Suppressor macrophage (primary cell): ENCODE results near the gene CRTAP.
"Not testable (repeated sequence)": the region's sequence is repeated elsewhere in the genome, so short reads cannot be mapped to it uniquely, and the experiment has no call there.

Experiments used
- DNase-seq, 4 experiments: peaks; one replicate each; pipeline ENCODE4 v3.0.0-alpha.2; 2020 to 2022
- total RNA-seq, 17 experiments: gene quantifications; one replicate each; lab custom pipeline; 2026; ENCODE audit warnings: mixed read lengths in 6 of 17, inconsistent platforms in 3 of 17; lab: John Stamatoyannopoulos, UW

The CRTAP gene
- 50.4 to 166 (median 112) reads per million in 17 experiments for total RNA-seq

GRCh38 chr3:33113772-33114621 lies at the start of gene CRTAP:
CRTAP (plus strand) TSS chr3:33114014; CDS start chr3:33114078, 64 bp downstream.
- DNase-seq, result peak; percentile 95 to 98 (median 96)

GRCh38 chr3:33064929-33065328 lies 48.9 kb upstream of the CRTAP start:
- DNase-seq, result peak in 2 of 4 experiments; percentile 26 to 29

GRCh38 chr3:33067484-33067883 lies 46.3 kb upstream of the CRTAP start:
- no peak for DNase-seq

GRCh38 chr3:33069862-33070261 lies 44.0 kb upstream of the CRTAP start:
- not testable (repeated sequence) for DNase-seq

- DNase-seq, result no peak
Measured at GRCh38 chr3:33071181-33071580, 42.6 kb upstream of the CRTAP start.

- DNase-seq, result no peak
Measured at GRCh38 chr3:33071946-33072345, 41.9 kb upstream of the CRTAP start.

- DNase-seq, result peak; percentile 62 to 77 (median 70)
Measured at GRCh38 chr3:33074217-33075067, 39.4 kb upstream of the CRTAP start.

GRCh38 chr3:33075995-33076394 lies 37.8 kb upstream of the CRTAP start:
- no peak for DNase-seq

GRCh38 chr3:33076952-33077351 lies 36.9 kb upstream of the CRTAP start:
- no peak for DNase-seq

- DNase-seq, result no peak
Measured at GRCh38 chr3:33077976-33078375, 35.8 kb upstream of the CRTAP start.

GRCh38 chr3:33079813-33080212 lies 34.0 kb upstream of the CRTAP start:
- DNase-seq, result not testable (repeated sequence)

- DNase-seq, result no peak
Measured at GRCh38 chr3:33081812-33082211, 32.0 kb upstream of the CRTAP start.

- DNase-seq, result no peak
Measured at GRCh38 chr3:33083958-33084357, 29.9 kb upstream of the CRTAP start.

- DNase-seq, result peak in 2 of 4 experiments; percentile 18 to 24
Measured at GRCh38 chr3:33088691-33089090, 25.1 kb upstream of the CRTAP start.

GRCh38 chr3:33089515-33089914 lies 24.3 kb upstream of the CRTAP start:
- DNase-seq, result peak; percentile 15 to 46 (median 28)

GRCh38 chr3:33091746-33092145 lies 22.1 kb upstream of the CRTAP start:
- no peak for DNase-seq

GRCh38 chr3:33092496-33093254 lies 21.1 kb upstream of the CRTAP start:
- no peak for DNase-seq

- DNase-seq, result no peak
Measured at GRCh38 chr3:33093847-33094246, 20.0 kb upstream of the CRTAP start.

- no peak for DNase-seq
Measured at GRCh38 chr3:33095436-33095835, 18.4 kb upstream of the CRTAP start.

GRCh38 chr3:33096093-33096868 lies 17.5 kb upstream of the CRTAP start:
- DNase-seq, result peak; percentile 71 to 87 (median 82)

GRCh38 chr3:33099109-33099645 lies 14.6 kb upstream of the CRTAP start:
- no peak for DNase-seq
